LoVo (cell line): ENCODE measurements around the gene P3H3.
"Not testable (repeated sequence)": the region's sequence is repeated elsewhere in the genome, so short reads cannot be mapped to it uniquely, and the experiment has no call there.

Experiments used
- DNase-seq: peaks from one replicate; pipeline ENCODE4 v3.0.0-alpha.2; 2016; ENCODE audit warnings: low spot score

P3H3 gene

GRCh38 chr12:6867413-6868210, 39.4 kb downstream of the P3H3 start, which contains the start of gene TPI1:
TSS of gene TPI1 (plus strand) at chr12:6867531. CDS start at chr12:6867567, 36 bp downstream.
- DNase-seq: peak; percentile 92

- no peak for DNase-seq
Measured at GRCh38 chr12:6868211-6869048, 40.2 kb downstream of the P3H3 start.

GRCh38 chr12:6869049-6870021, 41.1 kb downstream of the P3H3 start:
- DNase-seq: peak; percentile 81

- not testable (repeated sequence) for DNase-seq
Measured at GRCh38 chr12:6870304-6870703, 42.1 kb downstream of the P3H3 start.

- peak; percentile 81 for DNase-seq
Measured at GRCh38 chr12:6871052-6871957, 43.1 kb downstream of the P3H3 start.

- DNase-seq: peak; percentile 85
Measured at GRCh38 chr12:6872073-6873048, 44.2 kb downstream of the P3H3 start.

GRCh38 chr12:6873094-6874014, 45.1 kb downstream of the P3H3 start, which contains the start of gene SPSB2:
TSS of gene SPSB2 (minus strand) at chr12:6873303. CDS start at chr12:6872901, 402 bp downstream.
- peak; percentile 98 for DNase-seq

GRCh38 chr12:6874015-6874368, 45.8 kb downstream of the P3H3 start:
- not testable (repeated sequence) for DNase-seq

GRCh38 chr12:6879824-6880223, 51.6 kb downstream of the P3H3 start:
- DNase-seq: not testable (repeated sequence)

- no peak for DNase-seq
Measured at GRCh38 chr12:6883252-6883651, 55.0 kb downstream of the P3H3 start.

- no peak for DNase-seq
Measured at GRCh38 chr12:6883683-6884082, 55.5 kb downstream of the P3H3 start.

GRCh38 chr12:6884539-6884938, 56.3 kb downstream of the P3H3 start:
- no peak for DNase-seq

- not testable (repeated sequence) for DNase-seq
Measured at GRCh38 chr12:6886206-6886999, 58.2 kb downstream of the P3H3 start.

- no peak for DNase-seq
Measured at GRCh38 chr12:6887460-6887859, 59.3 kb downstream of the P3H3 start.

- no peak for DNase-seq
Measured at GRCh38 chr12:6888360-6888759, 60.2 kb downstream of the P3H3 start.

- DNase-seq: not testable (repeated sequence)
Measured at GRCh38 chr12:6888794-6889193, 60.6 kb downstream of the P3H3 start.
